ENCODE measurements around the gene CLDN2.
"Not testable (repeated sequence)": the region's sequence is repeated elsewhere in the genome, so short reads cannot be mapped to it uniquely, and the experiment has no call there.

CLDN2 gene, protein sequence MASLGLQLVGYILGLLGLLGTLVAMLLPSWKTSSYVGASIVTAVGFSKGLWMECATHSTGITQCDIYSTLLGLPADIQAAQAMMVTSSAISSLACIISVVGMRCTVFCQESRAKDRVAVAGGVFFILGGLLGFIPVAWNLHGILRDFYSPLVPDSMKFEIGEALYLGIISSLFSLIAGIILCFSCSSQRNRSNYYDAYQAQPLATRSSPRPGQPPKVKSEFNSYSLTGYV

GRCh38 chrX:106919932-106920452 is at the start of gene CLDN2:
CLDN2 (plus strand) TSS chrX:106920402; CDS start chrX:106928229, 7,827 bp downstream.
- DNase-seq, result no peak

DNA sequence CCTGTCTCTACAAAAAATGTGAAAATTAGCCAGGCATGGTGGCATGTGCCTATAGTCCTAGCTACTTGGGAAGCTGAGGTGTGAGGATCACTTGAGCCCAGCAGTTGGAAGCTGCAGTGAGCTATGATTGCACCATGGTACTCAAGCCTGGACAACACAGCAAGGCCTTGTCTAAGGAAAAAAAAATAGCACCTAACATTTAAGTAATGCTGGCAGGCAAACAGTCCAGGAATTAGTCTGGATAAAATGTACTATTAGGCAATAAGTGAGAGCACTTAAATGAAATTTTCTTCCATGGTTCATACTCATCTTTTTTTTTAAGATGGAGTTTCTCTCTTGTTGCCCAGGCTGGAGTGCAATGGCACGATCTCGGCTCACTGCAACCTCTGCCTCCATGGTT is 47.4 kb upstream of the CLDN2 start:
- not testable (repeated sequence) for DNase-seq

DNA sequence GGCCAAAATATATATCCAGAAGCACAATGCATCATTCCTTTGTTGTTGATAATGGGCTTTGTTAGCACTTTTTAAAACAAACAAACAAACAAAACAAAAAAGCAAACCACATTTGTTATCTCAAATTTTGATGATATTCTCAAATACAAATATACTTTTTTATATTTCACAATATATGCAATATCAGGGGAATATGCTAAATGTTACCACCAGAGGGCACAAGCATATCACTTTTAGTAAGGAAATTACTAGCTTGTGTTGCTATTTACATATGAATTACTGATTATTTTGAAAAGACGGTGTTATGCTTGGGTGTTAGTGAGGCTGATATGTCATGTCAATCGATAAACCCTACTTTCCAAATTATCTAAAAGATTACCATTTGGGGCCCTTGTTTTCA is 46.1 kb upstream of the CLDN2 start:
- DNase-seq, result peak; percentile 67

DNA sequence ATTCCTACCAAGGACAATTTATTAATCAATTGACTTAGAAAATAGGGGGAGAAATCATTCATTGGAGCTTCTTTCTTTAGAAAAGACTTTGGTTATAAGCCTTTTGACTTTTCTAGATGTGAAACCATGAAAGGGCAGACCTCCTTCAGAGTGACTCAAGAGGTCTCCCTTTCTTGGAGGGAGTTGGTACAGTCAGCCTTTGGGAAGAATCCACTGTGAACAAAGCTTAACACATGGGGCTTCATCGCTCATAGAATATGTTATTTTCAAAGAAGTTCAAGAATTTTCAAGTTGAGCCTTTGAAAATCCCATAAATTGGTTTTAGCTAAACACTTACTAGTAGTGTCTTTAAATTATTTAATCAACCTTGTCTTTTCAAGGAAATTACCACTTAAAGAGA is 45.1 kb upstream of the CLDN2 start:
- no peak for DNase-seq

GRCh38 chrX:106889468-106889867 is 30.7 kb upstream of the CLDN2 start:
- no peak for DNase-seq

DNA sequence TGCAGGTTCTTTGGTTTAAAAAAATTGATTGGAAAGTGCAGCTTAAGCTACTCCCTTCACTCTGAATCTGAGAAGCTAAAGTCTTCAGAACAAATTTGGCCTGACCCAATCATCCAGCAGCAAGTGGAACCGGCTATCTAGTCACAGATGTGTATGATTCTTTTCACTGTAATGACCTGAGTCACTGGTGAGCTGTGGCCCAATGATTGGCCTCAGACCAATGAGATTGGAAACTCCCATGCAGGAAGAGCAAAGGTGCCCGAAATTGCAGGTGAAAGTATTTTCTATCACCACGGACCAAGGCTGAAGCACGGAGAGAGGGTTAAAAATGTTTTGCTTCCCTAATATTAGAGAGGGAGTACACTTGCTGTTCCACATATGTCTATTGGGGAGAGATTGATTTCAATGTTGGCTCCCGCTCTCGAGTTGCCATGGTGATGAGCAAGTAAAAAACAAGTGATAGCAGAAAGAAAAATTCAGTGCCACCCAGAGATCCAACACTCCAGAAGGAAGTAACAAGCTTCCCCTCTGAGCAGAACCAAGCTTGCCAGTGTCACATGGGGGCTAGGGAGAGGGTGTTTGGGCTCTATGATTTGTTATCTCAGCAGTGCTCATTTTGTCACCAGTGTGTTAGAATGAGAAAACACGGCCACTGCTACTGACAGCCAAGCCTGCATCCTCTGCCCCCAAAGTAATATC is 28.3 kb upstream of the CLDN2 start:
- DNase-seq, result no peak

DNA sequence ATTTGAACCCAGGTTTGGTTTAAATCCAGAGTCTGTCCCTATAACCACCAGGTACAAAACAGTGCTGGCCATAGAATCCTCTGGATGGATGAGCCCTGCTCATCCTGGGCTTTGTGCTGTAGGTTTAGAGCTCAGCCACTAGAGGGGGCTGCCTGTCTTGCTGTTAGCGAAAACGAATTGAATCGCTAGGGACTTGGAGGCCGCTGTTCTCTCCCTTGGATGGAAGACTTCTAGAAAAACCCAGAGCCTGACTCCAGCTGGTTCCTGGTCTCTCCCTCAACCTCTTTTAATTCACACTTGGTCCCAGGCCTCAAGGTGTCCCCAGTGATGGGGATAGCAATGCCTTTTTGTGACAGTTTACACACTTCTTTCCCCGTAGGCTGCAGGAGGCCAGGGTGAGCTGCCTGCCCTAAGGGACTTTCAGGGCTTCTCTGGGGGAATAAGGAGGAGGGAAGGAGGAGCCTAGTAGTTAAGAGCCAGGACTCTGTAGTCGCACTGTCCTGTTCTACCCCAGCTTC is 25.8 kb upstream of the CLDN2 start:
- peak; percentile 86 for DNase-seq

- DNase-seq, result peak; percentile 62
Measured at GRCh38 chrX:106894978-106895452, 25.2 kb upstream of the CLDN2 start.

GRCh38 chrX:106897259-106897658 is 22.9 kb upstream of the CLDN2 start:
- no peak for DNase-seq

DNA sequence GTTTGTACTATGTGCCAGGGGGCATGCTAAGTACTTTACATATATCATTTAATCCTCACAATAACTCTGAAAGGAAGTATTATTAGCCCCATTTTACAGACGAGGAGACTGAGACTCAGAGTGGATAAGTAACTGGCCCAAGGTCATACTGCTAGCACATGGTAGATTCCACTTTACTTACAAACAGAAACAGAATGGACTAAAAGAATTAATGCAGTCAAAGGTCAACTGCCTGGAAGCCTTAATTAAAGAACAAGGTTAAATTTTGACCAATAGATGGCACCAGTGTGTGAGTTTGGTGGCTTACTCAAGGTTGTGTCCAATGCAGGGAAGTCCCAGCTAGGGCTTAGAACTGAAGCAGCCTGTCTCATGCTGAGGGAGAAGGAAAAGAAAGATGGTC is 21.7 kb upstream of the CLDN2 start:
- peak; percentile 76 for DNase-seq

- no peak for DNase-seq
Measured at GRCh38 chrX:106899276-106899675, 20.9 kb upstream of the CLDN2 start.

DNA sequence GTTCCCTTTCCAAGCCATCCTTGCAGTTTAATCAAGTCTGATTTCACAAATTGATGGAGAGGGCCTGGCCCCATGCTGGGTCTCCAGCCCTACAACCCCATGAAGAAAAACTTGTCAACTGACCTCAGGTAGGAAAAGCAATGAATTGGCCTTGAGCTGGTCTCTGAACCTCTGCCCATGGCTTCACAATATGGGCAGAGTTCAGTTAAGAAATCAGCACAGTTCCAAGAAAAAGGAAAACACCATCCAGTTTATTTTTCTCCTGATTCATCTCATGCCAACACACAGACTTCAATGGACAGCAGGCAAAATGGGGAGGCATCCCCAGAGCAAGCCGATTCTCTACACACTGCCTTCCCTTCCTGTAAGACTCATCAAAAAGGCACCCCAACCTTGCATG is 20.4 kb upstream of the CLDN2 start:
- DNase-seq, result no peak

DNA sequence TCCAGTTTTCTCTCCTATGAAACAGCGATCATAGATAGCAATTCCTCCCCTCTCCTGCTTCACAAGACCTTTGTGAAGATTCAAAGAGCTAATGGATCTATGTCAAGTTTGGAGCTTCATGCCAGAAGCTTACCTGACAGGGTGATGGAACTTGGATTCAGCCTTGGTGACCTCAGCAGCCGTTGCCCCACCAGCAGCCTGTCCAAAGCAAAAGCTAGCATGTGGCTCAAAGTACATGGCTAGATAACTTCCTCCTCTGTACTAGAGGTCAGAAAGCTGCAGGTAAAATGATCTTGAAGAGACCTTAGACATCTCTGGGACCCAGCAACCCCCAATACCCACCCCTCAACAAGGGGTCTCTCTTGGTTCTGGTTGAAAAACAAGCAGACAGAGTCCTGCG is 18.9 kb upstream of the CLDN2 start:
- DNase-seq, result no peak

DNA sequence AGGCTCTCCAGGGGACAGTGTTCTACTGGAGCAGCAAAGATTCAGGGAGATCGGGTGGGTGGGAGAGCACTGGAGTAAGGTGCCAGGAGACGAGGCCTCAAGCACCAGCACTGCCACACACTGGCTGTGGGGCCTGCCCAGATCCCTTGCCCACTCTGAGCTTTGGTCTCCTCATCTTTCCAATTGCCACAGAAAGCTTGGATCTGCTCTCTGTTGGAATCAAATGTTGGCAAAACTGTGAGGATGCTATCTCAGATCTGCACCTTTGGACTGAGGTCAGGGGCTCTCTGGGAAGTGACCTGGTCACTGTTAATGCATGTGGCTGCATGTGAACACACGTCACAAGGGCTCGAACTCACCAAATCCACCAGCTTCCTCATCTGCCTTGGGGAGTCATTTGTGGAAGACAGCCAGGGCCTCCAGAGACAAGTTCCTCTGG is 18.4 kb upstream of the CLDN2 start:
- DNase-seq, result no peak

GRCh38 chrX:106902684-106903083 is 17.5 kb upstream of the CLDN2 start:
- DNase-seq, result no peak

DNA sequence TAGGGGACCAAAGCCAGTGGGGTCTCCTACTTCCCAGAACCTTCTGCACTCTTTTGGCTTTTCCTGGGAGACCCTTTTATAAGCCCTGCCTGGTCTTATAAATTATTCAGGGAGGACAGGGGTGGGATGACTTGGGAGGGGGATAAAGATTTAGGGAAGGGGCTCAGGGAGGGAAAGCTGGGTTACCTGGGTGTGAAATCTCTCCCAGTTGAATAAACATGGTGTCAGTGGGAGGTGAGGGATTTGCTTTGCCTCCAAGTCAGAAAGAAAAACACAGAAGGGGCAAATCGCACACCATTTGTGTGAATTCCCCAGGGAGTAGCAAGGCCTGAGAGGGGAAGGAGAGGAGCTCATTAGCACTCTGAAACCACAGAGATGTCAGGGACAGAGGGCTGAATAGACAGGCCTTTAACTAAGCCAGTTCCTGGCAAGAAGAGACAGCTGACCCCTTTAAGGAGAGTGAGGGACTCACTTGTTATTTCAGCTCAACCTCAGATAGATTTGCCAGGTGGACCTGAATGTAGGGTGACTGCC is 16.8 kb upstream of the CLDN2 start, which contains the start of gene RIPPLY1:
Gene RIPPLY1, minus strand, starts transcription at position 51 of the 534 bp plus-strand sequence. CDS start 54 bp downstream, outside the sequence.
- DNase-seq, result no peak

DNA sequence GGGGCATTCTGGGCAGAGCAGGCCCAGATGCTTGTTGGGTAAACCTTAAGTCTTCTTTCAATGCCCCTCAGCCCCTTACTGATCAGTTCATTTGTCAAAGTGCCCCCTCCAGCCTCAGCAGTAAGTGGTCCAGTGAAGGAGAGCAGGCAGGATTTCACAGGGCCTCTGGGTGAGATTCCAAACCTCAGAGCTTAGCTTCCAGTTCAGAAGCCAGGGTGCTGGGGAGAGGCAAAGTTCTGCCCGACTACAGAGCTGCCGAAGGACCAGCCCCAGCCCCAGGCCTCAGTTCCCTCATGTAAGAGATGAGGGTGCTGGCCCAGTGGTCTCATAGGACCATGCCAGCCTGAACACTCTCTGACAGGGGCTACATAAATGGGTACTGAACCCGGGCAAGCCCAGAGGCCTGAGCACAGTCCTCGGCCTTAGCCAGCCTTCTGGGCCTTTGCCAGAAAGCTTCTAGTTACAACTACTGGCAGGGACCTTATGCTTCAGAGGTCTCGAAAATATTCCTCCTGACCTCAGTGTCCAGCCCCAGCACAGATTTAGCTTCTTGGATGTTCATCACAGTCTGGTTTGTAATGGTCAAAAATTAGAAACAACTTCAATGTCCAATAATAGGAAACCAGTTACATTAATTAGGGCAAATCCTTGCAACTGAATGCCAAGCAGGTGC is 16.2 kb upstream of the CLDN2 start:
- DNase-seq, result no peak

DNA sequence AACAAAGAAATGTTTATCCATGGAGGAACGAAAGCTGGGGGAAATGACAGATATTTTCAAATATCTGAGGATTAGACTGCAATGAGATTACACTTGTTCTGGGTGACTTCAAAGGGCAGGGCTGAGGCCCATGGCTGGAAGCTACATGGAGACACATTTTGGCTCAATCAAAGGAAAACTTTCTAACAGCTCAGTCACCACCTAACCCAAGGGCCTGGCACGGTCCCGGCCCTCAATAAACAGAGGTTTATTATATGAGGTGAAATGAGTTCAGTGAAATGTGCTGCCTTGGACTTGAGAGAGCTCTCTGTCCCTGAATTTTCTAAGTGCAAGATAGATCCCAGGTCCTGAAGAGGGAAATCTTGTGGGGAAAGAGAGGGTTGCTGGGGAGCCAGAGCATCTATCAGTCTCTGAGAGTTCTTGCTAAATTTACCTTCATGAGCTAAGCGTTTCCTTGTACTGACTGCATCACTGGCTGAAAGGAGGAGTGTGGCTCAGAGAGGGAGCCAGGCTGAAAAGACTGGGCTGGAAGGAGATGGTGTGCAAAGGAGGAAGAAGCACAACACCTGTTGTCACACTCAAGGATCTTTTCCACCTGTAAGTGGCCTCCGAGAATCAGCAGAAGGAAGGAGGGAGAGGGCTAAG is 15.0 kb upstream of the CLDN2 start:
- no peak for DNase-seq

DNA sequence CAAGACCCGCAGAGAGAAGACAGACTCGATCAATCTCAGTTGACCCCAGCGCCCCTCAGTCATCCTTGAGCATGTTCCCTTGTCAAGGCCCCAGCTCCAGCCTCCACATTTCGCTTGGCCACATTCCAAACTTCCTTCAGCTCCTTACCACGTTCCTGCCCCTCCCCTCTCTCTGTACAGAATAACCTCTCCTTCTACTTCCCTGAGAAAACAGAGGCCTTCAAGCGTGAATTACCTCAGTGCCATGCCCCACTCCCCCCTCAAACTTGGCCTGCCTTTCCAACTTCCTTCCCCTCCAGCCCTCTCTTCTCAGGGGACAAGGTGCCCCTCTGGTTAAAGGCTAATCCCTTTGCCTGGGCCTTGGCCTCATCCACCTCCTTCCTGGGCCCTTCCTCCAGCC is 13.8 kb upstream of the CLDN2 start:
- no peak for DNase-seq

DNA sequence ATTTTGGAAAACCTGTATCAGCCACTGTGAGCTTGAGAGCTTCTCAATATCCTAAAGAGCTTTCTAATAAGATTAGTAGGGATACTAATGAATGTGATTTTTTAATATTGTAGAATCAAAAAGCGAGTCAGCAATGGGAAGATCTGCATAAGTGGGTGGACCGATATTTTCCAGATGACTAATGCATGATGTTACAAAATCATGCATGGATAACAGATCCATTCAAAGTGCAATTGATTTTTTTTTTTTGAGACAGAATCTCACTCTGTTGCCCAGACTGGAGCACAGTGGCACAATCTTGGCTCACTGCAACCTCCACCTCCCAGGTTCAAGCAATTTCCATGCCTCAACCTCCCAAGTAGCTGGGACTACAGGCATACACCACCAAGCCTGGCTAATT is 7.3 kb upstream of the CLDN2 start:
- DNase-seq, result no peak

DNA sequence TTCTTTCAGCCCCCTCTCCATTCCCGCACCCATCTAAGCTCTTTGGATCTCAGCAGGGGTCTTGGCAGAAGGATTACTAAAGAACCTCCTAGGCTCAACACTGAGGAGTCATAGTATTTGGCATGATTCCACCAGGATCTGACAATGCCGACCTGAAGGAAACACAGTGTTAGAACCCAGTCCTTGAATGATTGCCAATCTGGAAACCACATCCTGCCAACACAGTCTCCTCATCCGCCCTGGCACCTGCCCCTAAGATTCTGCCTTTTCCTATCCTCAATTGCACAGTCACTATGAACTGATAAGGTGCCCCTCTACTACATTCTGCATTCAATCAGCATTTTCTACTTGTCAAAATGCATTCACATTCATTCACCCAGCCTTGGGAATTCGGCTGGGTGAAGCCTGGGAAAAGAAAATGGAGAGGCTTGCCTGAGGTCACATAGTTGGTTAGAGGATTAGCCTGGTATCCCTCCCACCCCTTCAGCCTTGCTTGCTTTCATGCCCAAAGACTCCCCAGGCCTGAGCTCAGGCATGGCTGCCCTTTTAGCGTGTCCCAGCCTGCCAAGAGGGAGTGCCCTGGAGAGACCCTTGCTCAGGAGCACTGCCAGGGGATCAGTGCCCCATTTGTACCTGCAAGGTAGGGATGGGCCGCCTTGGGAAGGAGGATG is 2.2 kb upstream of the CLDN2 start:
- peak; percentile 7 for DNase-seq

DNA sequence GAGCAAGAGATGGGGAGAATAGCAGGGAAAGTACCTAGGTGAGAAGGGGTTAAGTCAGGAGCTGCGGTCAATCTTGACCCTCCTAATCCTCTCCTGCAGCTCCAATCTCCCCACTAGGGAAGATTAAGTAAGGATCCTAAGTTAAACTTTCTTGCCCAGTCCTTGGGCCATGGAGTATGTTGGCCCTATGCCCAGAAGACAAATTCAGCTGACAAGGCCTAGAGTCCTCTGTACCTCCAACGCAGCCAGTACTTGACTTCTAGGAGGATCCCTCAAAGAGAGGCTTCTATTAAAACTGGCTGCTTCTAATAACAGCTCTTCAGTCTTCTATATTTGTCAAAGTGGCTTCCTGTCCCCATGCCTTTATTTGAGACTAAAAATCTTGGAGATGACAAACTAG is 1.4 kb downstream of the CLDN2 start:
- no peak for DNase-seq
